ENCODE data around the gene LTBP2. TPM values are rescaled to one million over a fixed set of nuclear protein-coding genes. Genes with fewer than 3 reads are reported as not detected.

Gene LTBP2
- polyA plus RNA-seq, 2 of the 4 experiments (the other 2 are of a cell fraction) = 4.9 to 14.4 TPM

GRCh38 chr14:74577247-74577947 lies 34.6 kb downstream of the LTBP2 start:
- TF ChIP-seq CEBPB (IDR thresholded peaks at IDR 0.05) (0 out of 4 replicates have a peak, but pooled peaks of 1 of the 2 experiments have one; percentile 23), ATOH8 (CRISPR knock-in tag; IDR thresholded peaks at IDR 0.05; ENCODE audit: low read depth) (0 out of 2 replicates have a peak, but pooled peaks have one; percentile 50), CBX8 (IDR thresholded peaks at IDR 0.05) (no peak)
- WGBS (ENCODE audit: missing lambda C conversion rate) = 94% methylated on average over 11 of the region's 11 CpGs
- DNase-seq (ENCODE audit: low read depth in 1 of 2, low spot score in 1 of 2) (no peak), ATAC-seq (no peak), FAIRE-seq (no peak)
- Histone ChIP-seq H3K4me3 (no peak overlapping the region), H3K4me2 (peak overlapping the region; percentile 3; the same call in 1 of the 3 replicates), H3K9me3 (no peaks in the 10 kb centered on the region), H3K27ac (peak overlapping the region; percentile 83 to 95), H3K4me1 (peaks cover 79% of the 10 kb centered on the region)
- ChIA-PET POLR2A (no interaction called here), CTCF (interaction anchor here (1.7 to 1.8 kb wide), 2 partner anchors 32 to 35 kb away, joined by 5 to 9 read pairs; partner anchors contain the start of gene LTBP2)

- 81% methylated on average over 2 of the region's 3 CpGs for WGBS (ENCODE audit: missing lambda C conversion rate)
- DNase-seq (ENCODE audit: low read depth in 1 of 2, low spot score in 1 of 2) (no peak), ATAC-seq (no peak), FAIRE-seq (no peak)
- CTCF ChIA-PET = interaction anchor here (0.6 to 1.8 kb wide), 6 partner anchors 8 to 192 kb away, joined by 3 to 9 read pairs (median 4); partner anchors contain the start of gene LTBP2
- TF ChIP-seq KDM5A (IDR thresholded peaks at IDR 0.05) (no peak), ZNF302 (CRISPR knock-in tag; IDR thresholded peaks at IDR 0.05) (no peak), CTCF (IDR thresholded peaks at IDR 0.05) (no peak), ATOH8 (CRISPR knock-in tag; IDR thresholded peaks at IDR 0.05; ENCODE audit: low read depth) (no peak), EP300 (IDR thresholded peaks at IDR 0.05) (no peak), KDM1A (IDR thresholded peaks at IDR 0.05; ENCODE audit: low read depth) (no peak), EHF (CRISPR knock-in tag; IDR thresholded peaks at IDR 0.05) (no peak), EHMT2 (IDR thresholded peaks at IDR 0.05; ENCODE audit: low read depth) (no peak), BCL3 (IDR thresholded peaks at IDR 0.05) (no peak), TFCP2L1 (CRISPR knock-in tag; IDR thresholded peaks at IDR 0.05) (no peak), NFE2L2 (conservative IDR thresholded peaks at IDR 0.05; ENCODE audit: low read length) (no peak), POLR2AphosphoS2 (conservative IDR thresholded peaks at IDR 0.05; ENCODE audit: low read length) (no peak), CBX2 (IDR thresholded peaks at IDR 0.05; ENCODE audit: borderline replicate concordance, low read depth) (no peak)
- Histone ChIP-seq H3K4me1 (peaks cover 82% of the 10 kb centered on the region), H3K4me2 (no peak overlapping the region), H3K4me3 (no peak overlapping the region), H3K27ac (peak overlapping the region; percentile 91 to 95; a peak in 5 of 6 replicates), H3K9me3 (no peaks in the 10 kb centered on the region)
- POLR2A ChIA-PET = no interaction called here
These were observed 36.1 kb downstream of the LTBP2 start for GRCh38 chr14:74575936-74576335.

GRCh38 chr14:74575507-74575906 lies 36.5 kb downstream of the LTBP2 start:
- no peak overlapping the region for H3K4me2 ChIP-seq
- no peaks in the 10 kb centered on the region for H3K9me3 ChIP-seq
- FAIRE-seq (no peak), DNase-seq (ENCODE audit: low read depth in 1 of 2, low spot score in 1 of 2) (no peak), ATAC-seq (no peak)
- H3K27ac ChIP-seq = peak overlapping the region; percentile 91 to 95; a peak in 5 of 6 replicates
- TF ChIP-seq BHLHE40 (IDR thresholded peaks at IDR 0.05; ENCODE audit: low read depth, low read length) = no peak
- H3K4me1 ChIP-seq = peaks cover 82% of the 10 kb centered on the region
- no peak overlapping the region for H3K4me3 ChIP-seq
- CTCF ChIA-PET = interaction anchor here (0.6 to 1.8 kb wide), 6 partner anchors 9 to 192 kb away, joined by 3 to 9 read pairs (median 3); partner anchors contain the start of gene LTBP2
- 88% methylated on average over 2 of the region's 2 CpGs for WGBS (ENCODE audit: missing lambda C conversion rate)
- POLR2A ChIA-PET = no interaction called here
